ENCODE data around the gene KASH5.

GRCh38 chr19:49436381-49437017, 48.5 kb downstream of the KASH5 start:
- TF ChIP-seq CTCF (conservative IDR thresholded peaks at IDR 0.05; ENCODE audit: low read length): no peak
- TF ChIP-seq EZH2phosphoT487 (IDR thresholded peaks at IDR 0.05; ENCODE audit: borderline replicate concordance): no peak

All from Loucy (cell line).